Astrocyte (in vitro differentiated cells and primary cell): Measurements from ENCODE around the gene ERCC6L. TPM values are rescaled to one million over a fixed set of nuclear protein-coding genes. Genes with fewer than 3 reads are reported as not detected.

Experiments used
- DNase-seq: peaks from one replicate; pipeline ENCODE4 v3.0.0-alpha.2; 2010; ENCODE audit warnings: low read depth
- FAIRE-seq: peaks from 2 replicates; lab custom pipeline; 2011; peaks lifted over from hg19 to GRCh38; lab: Jason Lieb, UNC
- H2AFZ ChIP-seq: 2 replicates; pipeline ENCODE4 v1.6.0; 2012; ENCODE audit warnings: low read depth, low read length, inconsistent platforms
- H3K27ac ChIP-seq: 2 replicates; pipeline ENCODE4 v1.5.1; 2011; ENCODE audit warnings: low read depth, low read length, inconsistent platforms
- H3K27me3 ChIP-seq: 2 replicates; pipeline ENCODE4 v1.6.0; 2011; ENCODE audit warnings: low read length, inconsistent platforms; ENCODE audit not compliant: insufficient read depth
- H3K36me3 ChIP-seq: 2 replicates; pipeline ENCODE4 v1.5.1; 2011; ENCODE audit warnings: low read length, inconsistent platforms; ENCODE audit not compliant: insufficient read depth
- H3K4me1 ChIP-seq: 2 replicates; pipeline ENCODE4 v1.5.1; 2011; ENCODE audit warnings: low read length, inconsistent platforms; ENCODE audit not compliant: insufficient read depth
- H3K4me2 ChIP-seq: 2 replicates; pipeline ENCODE4 v1.6.0; 2012; ENCODE audit warnings: low read length, inconsistent platforms
- H3K4me3 ChIP-seq: 2 replicates; pipeline ENCODE4 v1.5.1; 2011; ENCODE audit warnings: low read depth, mild to moderate bottlenecking, low read length, inconsistent platforms; ENCODE audit not compliant: insufficient read depth
- H3K79me2 ChIP-seq: 2 replicates; pipeline ENCODE4 v1.6.0; 2012; ENCODE audit warnings: mild to moderate bottlenecking, low read length, inconsistent platforms; ENCODE audit not compliant: insufficient read depth
- H3K9ac ChIP-seq: 2 replicates; pipeline ENCODE4 v1.6.0; 2012; ENCODE audit warnings: mild to moderate bottlenecking, low read length, inconsistent platforms
- H3K9me3 ChIP-seq: 2 replicates; pipeline ENCODE4 v1.5.1; 2012; ENCODE audit warnings: low read depth, mild to moderate bottlenecking, low read length, inconsistent platforms; ENCODE audit not compliant: insufficient read depth
- H4K20me1 ChIP-seq: 2 replicates; pipeline ENCODE4 v1.6.0; 2012; ENCODE audit warnings: low read length, inconsistent platforms; ENCODE audit not compliant: insufficient read depth
- H3K27ac Mint-ChIP-seq: one replicate; pipeline ENCODE4 v1.8.0; 2021; ENCODE audit warnings: mild to moderate bottlenecking, mixed read lengths; ENCODE audit not compliant: unreplicated experiment
- H3K27me3 Mint-ChIP-seq: one replicate; pipeline ENCODE4 v1.8.0; 2021; ENCODE audit warnings: low read depth, mixed read lengths; ENCODE audit not compliant: unreplicated experiment
- H3K36me3 Mint-ChIP-seq: one replicate; pipeline ENCODE4 v1.8.0; 2021; ENCODE audit warnings: low read depth, mixed read lengths; ENCODE audit not compliant: unreplicated experiment
- H3K4me1 Mint-ChIP-seq: one replicate; pipeline ENCODE4 v1.8.0; 2021; ENCODE audit warnings: low read depth, mixed read lengths; ENCODE audit not compliant: unreplicated experiment
- H3K4me3 Mint-ChIP-seq: one replicate; pipeline ENCODE4 v1.8.0; 2021; ENCODE audit warnings: mild to moderate bottlenecking, moderate library complexity, mixed read lengths; ENCODE audit not compliant: unreplicated experiment
- H3K9me3 Mint-ChIP-seq: one replicate; pipeline ENCODE4 v1.8.0; 2021; ENCODE audit warnings: mild to moderate bottlenecking, mixed read lengths; ENCODE audit not compliant: unreplicated experiment
- CTCF ChIP-seq: IDR thresholded peaks from 2 replicates; pipeline ENCODE4 v1.5.1; 2011; ENCODE audit warnings: low read depth, mild to moderate bottlenecking, inconsistent platforms, low read length, moderate library complexity; ENCODE audit not compliant: insufficient read depth
- EZH2 ChIP-seq: IDR thresholded peaks from 2 replicates; pipeline ENCODE4 v1.6.1; 2012; ENCODE audit warnings: mild to moderate bottlenecking, low read length, inconsistent platforms; ENCODE audit not compliant: insufficient read depth
- total RNA-seq: library from RNA; stranded (reverse); gene quantifications from 2 replicates; pipeline ENCODE4 v1.2.1, GENCODE V29; 2021

ERCC6L gene
- total RNA-seq, 1 donor from 2014 or later, result 1.0 TPM

DNA sequence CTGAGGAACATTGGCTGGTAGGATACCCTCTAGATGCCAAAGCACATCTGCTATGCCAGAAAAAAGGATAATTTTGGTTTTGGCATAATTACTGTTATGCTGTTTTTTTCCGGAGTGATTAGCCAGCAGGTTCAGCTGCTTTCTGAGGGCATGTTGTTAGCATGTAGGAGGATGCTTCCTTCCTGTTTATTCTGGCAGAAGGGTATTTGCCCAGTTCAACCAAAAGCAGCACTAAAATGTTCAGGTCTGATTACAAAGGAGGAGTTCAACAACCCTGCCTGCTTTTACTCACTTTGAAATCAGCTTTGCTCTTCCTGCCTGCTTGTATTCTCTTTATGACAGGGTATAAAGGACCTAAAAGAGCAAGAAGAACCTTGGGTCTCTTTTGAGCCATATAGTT is 21.9 kb downstream of the ERCC6L start:
- Histone ChIP-seq H3K4me2 (no peak overlapping the region), H3K9ac (no peak overlapping the region), H3K27ac (no peak overlapping the region), H4K20me1 (no peaks in the 10 kb centered on the region), H3K4me1 (no peaks in the 10 kb centered on the region), H2AFZ (no peak overlapping the region), H3K9me3 (no peaks in the 10 kb centered on the region), H3K4me3 (no peak overlapping the region), H3K27me3 (no peaks in the 10 kb centered on the region), H3K79me2 (peaks cover 7% of the 10 kb centered on the region), H3K36me3 (no peaks in the 10 kb centered on the region)
- H3K27me3 Mint-ChIP-seq, result no peaks in the 10 kb centered on the region
- TF ChIP-seq EZH2 (no peak), CTCF (no peak)
- no peak for DNase-seq
- no peaks in the 10 kb centered on the region for H3K9me3 Mint-ChIP-seq
- peaks cover 5% of the 10 kb centered on the region for H3K36me3 Mint-ChIP-seq
- no peaks in the 10 kb centered on the region for H3K4me1 Mint-ChIP-seq
- peak; percentile 43 for FAIRE-seq
- no peak overlapping the region for H3K4me3 Mint-ChIP-seq
- no peak overlapping the region for H3K27ac Mint-ChIP-seq

GRCh38 chrX:72208126-72208800 is 30.6 kb downstream of the ERCC6L start:
- H3K79me2 ChIP-seq, result peaks cover 36% of the 10 kb centered on the region
- H3K27me3 ChIP-seq, result no peaks in the 10 kb centered on the region
- no peaks in the 10 kb centered on the region for H3K36me3 Mint-ChIP-seq
- no peaks in the 10 kb centered on the region for H3K27me3 Mint-ChIP-seq
- peak; percentile 33 for DNase-seq
- TF ChIP-seq CTCF, result no peak
- no peak for TF ChIP-seq EZH2
- no peak overlapping the region for H3K27ac ChIP-seq
- H3K9me3 ChIP-seq, result no peaks in the 10 kb centered on the region
- H4K20me1 ChIP-seq, result no peaks in the 10 kb centered on the region
- H3K4me2 ChIP-seq, result peak overlapping the region; percentile 22
- no peak overlapping the region for H3K9ac ChIP-seq
- H3K4me1 Mint-ChIP-seq, result peaks cover under 1% of the 10 kb centered on the region
- no peaks in the 10 kb centered on the region for H3K9me3 Mint-ChIP-seq
- H3K4me1 ChIP-seq, result peaks cover under 1% of the 10 kb centered on the region
- peaks cover 8% of the 10 kb centered on the region for H3K36me3 ChIP-seq
- no peak overlapping the region for H3K4me3 Mint-ChIP-seq
- no peak overlapping the region for H3K27ac Mint-ChIP-seq
- peak; percentile 97 for FAIRE-seq
- H2AFZ ChIP-seq, result no peak overlapping the region
- H3K4me3 ChIP-seq, result no peak overlapping the region

GRCh38 chrX:72207366-72207765 is 31.5 kb downstream of the ERCC6L start:
- no peak overlapping the region for H3K4me3 ChIP-seq
- H3K79me2 ChIP-seq, result peaks cover 38% of the 10 kb centered on the region
- H3K27ac ChIP-seq, result no peak overlapping the region
- no peak overlapping the region for H3K4me3 Mint-ChIP-seq
- no peaks in the 10 kb centered on the region for H3K9me3 Mint-ChIP-seq
- TF ChIP-seq EZH2 (no peak), CTCF (no peak)
- H3K27me3 Mint-ChIP-seq, result no peaks in the 10 kb centered on the region
- FAIRE-seq (peak; percentile 81), DNase-seq (no peak)
- H3K27me3 ChIP-seq, result no peaks in the 10 kb centered on the region
- peaks cover 8% of the 10 kb centered on the region for H3K36me3 ChIP-seq
- no peak overlapping the region for H2AFZ ChIP-seq
- H3K36me3 Mint-ChIP-seq, result no peaks in the 10 kb centered on the region
- peaks cover 6% of the 10 kb centered on the region for H3K4me1 Mint-ChIP-seq
- peaks cover 7% of the 10 kb centered on the region for H3K4me1 ChIP-seq
- no peaks in the 10 kb centered on the region for H4K20me1 ChIP-seq
- no peak overlapping the region for H3K9ac ChIP-seq
- H3K9me3 ChIP-seq, result no peaks in the 10 kb centered on the region
- H3K4me2 ChIP-seq, result no peak overlapping the region
- H3K27ac Mint-ChIP-seq, result no peak overlapping the region
